SJSA1 (cell line): ENCODE data around the gene SULT2B1. TPM values are rescaled to one million over a fixed set of nuclear protein-coding genes. Genes with fewer than 3 reads are reported as not detected.
"Not testable (repeated sequence)": the region's sequence is repeated elsewhere in the genome, so short reads cannot be mapped to it uniquely, and the experiment has no call there.

Source experiments
- DNase-seq, 2 experiments: peaks; one replicate each; pipeline ENCODE4 v3.0.0-alpha.2; 2015 to 2020; ENCODE audit warnings: low spot score in 2 of 2, low read depth in 1 of 2
- H3K27ac ChIP-seq: fragments of 250-450 bp; sonication (Bioruptor Pico); 2 replicates; pipeline ENCODE4 v1.5.1; 2020; ENCODE audit warnings: mild to moderate bottlenecking, moderate library complexity
- H3K27me3 ChIP-seq: fragments of 250-450 bp; sonication (Bioruptor Pico); replicated peaks from 2 replicates; pipeline ENCODE4 v1.5.1; 2020; ENCODE audit warnings: mild to moderate bottlenecking, moderate library complexity
- H3K36me3 ChIP-seq: fragments of 250-450 bp; sonication (Bioruptor Pico); 2 replicates; pipeline ENCODE4 v1.5.1; 2020; ENCODE audit warnings: mild to moderate bottlenecking
- H3K4me1 ChIP-seq: fragments of 250-450 bp; sonication (Bioruptor Pico); replicated peaks from 2 replicates; pipeline ENCODE4 v1.6.1; 2021; ENCODE audit warnings: mild to moderate bottlenecking
- H3K4me3 ChIP-seq: fragments of 250-450 bp; sonication (Bioruptor Pico); 2 replicates; pipeline ENCODE4 v1.5.1; 2020; ENCODE audit warnings: mild to moderate bottlenecking
- H3K9me3 ChIP-seq: fragments of 250-450 bp; sonication (Bioruptor Pico); replicated peaks from 2 replicates; pipeline ENCODE4 v1.5.1; 2020; ENCODE audit warnings: mild to moderate bottlenecking
- total RNA-seq: library from RNA; depleted of rRNA; stranded (reverse); fragments of >200 nt; shearing (Covaris generic); gene quantifications from 2 replicates; pipeline ENCODE4 v1.2.3, GENCODE V29; 2014

Gene SULT2B1
- total RNA-seq, 1 experiment from 2014 or later: 0.37 TPM

DNA sequence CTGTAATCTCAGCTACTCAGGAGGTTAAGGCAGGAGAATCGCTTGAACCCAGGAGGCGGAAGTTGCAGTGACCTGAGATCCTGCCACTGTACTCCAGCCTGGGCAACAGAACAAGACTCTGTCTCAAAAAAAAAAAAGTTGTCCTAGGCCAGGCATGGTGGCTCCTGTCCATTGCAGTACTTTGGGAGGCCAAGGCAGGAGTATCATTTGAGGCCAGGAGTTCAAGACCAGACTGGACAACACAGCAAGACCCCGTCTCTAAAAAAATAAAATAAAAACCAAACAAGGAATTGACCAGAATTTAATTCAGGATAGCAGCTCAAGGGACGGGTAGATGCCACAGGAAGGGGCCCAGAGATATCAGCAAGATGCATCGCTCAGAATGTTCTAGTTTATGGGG, 4.9 kb downstream of the SULT2B1 start:
- Histone ChIP-seq H3K4me1 (peaks cover 12% of the 10 kb centered on the region), H3K27me3 (no peaks in the 10 kb centered on the region), H3K9me3 (no peaks in the 10 kb centered on the region), H3K27ac (no peak overlapping the region), H3K4me3 (no peak overlapping the region), H3K36me3 (no peaks in the 10 kb centered on the region)
- no peak for DNase-seq

DNA sequence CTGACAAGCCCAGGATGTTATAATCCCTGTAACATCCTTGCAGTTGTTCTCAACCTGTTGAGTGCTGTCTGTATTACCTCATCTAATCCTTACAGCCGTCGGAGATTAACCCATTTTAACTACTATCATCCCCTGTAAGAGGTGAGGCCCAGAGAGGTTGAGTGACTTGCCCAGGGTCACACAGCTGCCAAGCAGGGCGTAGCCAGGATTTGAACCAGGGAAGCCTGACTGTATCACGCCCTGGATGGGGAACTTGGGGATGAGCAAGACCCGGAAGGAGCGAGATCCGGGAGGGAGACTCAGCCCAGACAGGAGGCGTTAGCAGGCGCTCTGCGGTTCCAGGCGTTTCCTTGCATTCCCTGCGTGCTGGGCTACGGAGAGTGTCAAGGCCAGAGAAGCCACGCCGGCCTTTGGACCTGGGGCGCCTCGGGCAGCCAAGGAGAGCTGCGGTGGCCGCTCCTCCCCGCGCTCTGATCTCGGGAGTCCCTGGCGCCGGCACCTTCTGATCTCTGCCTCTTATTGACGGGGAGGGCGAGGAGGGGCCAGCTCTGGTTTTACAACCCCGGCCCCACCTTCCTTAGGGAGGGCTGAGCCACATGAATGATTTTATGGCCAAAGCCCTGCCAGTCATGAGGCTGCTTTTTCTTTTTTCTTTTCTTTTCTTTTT, 6.2 kb downstream of the SULT2B1 start:
- peaks cover 12% of the 10 kb centered on the region for H3K4me1 ChIP-seq
- no peaks in the 10 kb centered on the region for H3K36me3 ChIP-seq
- no peak for DNase-seq
- H3K4me3 ChIP-seq: no peak overlapping the region
- no peaks in the 10 kb centered on the region for H3K27me3 ChIP-seq
- H3K9me3 ChIP-seq: no peaks in the 10 kb centered on the region
- no peak overlapping the region for H3K27ac ChIP-seq

DNA sequence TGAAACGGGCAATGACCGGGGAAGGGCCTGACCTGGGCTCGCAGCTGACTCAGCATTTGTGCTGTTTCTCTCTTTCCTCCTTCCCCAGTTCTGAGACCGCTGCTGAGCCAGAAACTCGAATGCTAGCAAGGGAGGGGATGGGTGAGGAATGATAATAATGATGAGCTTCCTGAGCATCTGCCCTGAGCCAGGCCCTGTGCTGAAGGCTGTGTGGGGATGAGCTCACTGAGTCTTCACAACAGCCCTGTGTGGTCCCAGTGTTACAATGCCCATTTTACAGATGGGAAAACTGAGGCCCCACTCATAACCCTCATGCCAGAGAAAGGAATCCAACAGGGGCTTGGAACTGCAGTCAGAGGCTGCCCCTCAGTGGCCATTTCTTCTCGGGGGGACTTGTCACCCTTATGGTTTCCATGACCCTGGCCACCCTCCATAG, 8.1 kb downstream of the SULT2B1 start:
- no peak for DNase-seq
- Histone ChIP-seq H3K36me3 (no peaks in the 10 kb centered on the region), H3K4me3 (no peak overlapping the region), H3K27me3 (no peaks in the 10 kb centered on the region), H3K27ac (no peak overlapping the region), H3K4me1 (peaks cover 16% of the 10 kb centered on the region), H3K9me3 (no peaks in the 10 kb centered on the region)

DNA sequence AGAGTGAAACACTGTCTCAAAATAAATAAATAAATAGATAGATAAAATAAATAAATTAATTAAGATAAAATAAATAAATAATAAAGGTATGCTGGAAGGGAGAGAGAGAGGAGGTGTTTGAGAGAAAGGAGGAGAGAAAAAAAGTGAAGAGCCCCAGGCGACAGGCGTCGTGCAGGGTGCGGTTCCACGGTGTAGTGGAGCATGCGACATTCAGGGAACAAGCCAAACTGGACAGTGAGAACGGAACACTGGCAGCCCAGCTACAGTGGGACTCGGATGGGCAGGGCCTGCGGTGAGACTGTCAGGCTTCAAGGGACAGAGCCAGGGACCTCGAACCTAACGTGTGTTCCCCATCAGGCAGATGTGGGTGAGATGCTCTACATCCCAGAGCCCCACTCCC, 9.4 kb downstream of the SULT2B1 start:
- Histone ChIP-seq H3K4me1 (peaks cover 21% of the 10 kb centered on the region), H3K27ac (no peak overlapping the region), H3K36me3 (no peaks in the 10 kb centered on the region), H3K27me3 (no peaks in the 10 kb centered on the region), H3K9me3 (no peaks in the 10 kb centered on the region), H3K4me3 (no peak overlapping the region)
- DNase-seq: no peak

DNA sequence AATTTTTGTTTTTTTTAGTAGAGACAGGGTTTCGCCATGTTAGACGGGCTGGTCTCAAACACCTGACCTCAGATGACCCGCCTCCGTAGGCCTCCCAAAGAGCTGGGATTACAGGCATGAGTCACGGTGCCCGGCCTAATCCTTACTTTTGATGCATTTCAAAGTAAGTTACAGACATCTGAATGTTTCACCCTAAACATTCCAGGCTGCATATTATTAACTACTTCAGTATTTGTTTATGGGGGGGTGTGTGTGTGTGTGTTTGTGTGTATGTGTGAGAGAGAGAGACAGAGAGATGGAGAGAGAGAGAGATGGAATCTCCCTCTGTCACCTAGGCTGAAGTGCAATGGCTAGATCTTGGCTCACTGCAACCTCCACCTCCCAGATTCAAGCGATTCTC, 13.1 kb downstream of the SULT2B1 start:
- Histone ChIP-seq H3K27me3 (no peaks in the 10 kb centered on the region), H3K9me3 (no peaks in the 10 kb centered on the region), H3K4me3 (no peak overlapping the region), H3K4me1 (peaks cover 38% of the 10 kb centered on the region), H3K36me3 (no peaks in the 10 kb centered on the region), H3K27ac (no peak overlapping the region)
- DNase-seq: peak; percentile 81 to 88

DNA sequence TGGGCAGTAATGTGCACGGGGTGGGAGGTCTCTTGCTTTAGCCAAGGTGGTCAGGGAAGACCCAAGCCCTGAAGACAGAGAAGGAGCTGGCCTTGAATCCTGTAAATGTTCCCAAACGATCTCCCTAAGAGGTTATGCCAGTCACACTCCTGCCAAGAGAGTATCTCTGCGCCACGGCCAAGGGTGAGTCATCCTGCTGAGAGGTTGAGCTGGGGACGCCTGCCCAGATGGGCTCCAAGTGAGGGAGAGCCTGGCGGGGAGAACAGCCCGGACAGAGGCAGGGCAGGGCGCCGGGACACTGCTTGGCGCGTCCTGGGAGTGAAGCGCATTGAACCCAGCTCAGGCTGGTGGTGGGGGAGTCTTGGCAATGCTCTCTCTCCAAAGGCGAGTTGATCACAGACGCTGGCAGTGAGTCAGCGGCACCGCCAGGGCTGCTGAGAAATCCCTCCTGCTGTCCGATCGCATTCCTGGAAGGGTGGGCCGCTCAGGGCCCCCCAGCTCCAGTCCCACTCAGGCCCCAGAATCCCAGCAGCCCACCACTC, 16.4 kb downstream of the SULT2B1 start:
- Histone ChIP-seq H3K9me3 (no peaks in the 10 kb centered on the region), H3K27ac (peak overlapping the region; percentile 83), H3K27me3 (no peaks in the 10 kb centered on the region), H3K4me3 (no peak overlapping the region), H3K36me3 (no peaks in the 10 kb centered on the region), H3K4me1 (peaks cover 34% of the 10 kb centered on the region)
- DNase-seq: peak; percentile 90 to 94

DNA sequence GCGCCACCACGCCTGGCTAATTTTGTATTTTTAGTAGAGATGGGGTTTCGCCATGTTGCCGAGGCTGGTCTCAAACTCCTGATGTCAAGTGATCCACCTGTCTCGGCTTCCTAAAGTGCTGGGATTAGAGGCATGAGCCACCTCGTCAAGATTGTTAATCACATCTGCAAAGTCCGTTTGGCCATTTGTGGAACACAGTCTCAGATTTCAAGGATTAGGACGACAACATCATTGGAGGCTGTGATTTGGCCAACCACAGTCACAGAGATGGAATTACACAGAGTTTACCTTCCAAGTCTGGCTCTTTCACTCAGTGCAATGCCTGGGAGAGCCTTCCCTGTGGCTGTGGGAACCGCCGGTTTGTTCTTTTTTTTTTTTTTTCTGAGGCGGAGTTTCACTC, 17.8 kb downstream of the SULT2B1 start:
- Histone ChIP-seq H3K27me3 (no peaks in the 10 kb centered on the region), H3K27ac (no peak overlapping the region), H3K9me3 (no peaks in the 10 kb centered on the region), H3K36me3 (no peaks in the 10 kb centered on the region), H3K4me3 (no peak overlapping the region), H3K4me1 (peaks cover 29% of the 10 kb centered on the region)
- DNase-seq: no peak

DNA sequence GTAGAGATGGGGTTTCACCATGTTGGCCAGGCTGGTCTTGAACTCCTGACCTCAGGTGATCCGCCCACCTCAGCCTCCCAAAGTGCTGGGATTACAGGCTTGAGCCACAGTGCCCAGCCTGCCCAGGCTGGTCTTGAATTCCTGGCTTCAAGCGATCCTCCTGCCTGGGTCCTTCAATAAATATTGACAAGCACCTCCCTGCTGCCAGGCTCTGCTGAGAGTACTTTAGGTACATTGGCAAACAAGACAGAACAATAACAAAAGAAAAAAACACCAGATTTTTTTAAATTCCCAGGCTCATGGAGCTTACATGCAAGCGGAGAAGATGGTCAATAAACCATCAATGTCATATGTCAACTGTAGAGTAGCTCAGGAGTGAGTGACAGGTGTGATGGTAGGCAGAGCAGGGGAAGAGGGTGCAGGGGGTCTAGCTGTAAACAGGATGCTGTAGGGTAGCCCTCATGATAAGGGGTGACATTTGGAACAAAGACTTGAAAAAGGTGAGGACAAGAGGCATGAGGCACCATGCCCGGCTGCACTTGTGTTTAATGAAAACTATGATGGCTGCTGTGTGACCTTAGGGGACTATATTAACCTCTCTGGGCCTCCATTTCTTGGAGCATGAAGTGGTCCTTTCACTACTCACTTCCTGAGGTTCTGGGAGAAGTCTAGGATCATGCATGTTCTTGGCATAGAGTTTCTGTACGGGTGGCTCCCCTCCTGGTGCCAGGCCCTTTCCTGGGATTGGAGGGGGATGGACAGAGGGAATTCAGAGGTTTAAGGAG, 19.6 kb downstream of the SULT2B1 start:
- Histone ChIP-seq H3K27ac (no peak overlapping the region), H3K36me3 (no peaks in the 10 kb centered on the region), H3K4me3 (no peak overlapping the region), H3K9me3 (no peaks in the 10 kb centered on the region), H3K4me1 (peaks cover 16% of the 10 kb centered on the region), H3K27me3 (no peaks in the 10 kb centered on the region)
- DNase-seq: no peak

DNA sequence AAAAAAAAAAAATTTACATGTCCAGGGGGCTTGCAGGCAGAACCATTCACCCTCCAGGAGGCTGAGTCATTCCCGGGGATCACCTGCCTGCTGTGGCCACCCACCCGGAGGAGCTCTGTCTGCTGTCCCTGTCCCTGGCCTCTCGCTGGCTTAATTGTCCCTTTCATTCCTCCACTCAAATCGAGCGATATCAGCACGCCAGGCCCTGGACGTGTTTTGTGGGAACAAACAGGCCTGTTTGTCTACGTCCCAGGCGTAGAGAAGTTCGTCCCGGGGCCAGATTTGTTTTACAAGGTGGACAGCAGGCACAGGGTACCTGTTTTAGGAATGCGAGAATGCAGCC, 21.2 kb downstream of the SULT2B1 start:
- Histone ChIP-seq H3K4me1 (peaks cover 8% of the 10 kb centered on the region), H3K36me3 (no peaks in the 10 kb centered on the region), H3K27ac (no peak overlapping the region), H3K4me3 (no peak overlapping the region), H3K9me3 (no peaks in the 10 kb centered on the region), H3K27me3 (no peaks in the 10 kb centered on the region)
- DNase-seq: no peak

DNA sequence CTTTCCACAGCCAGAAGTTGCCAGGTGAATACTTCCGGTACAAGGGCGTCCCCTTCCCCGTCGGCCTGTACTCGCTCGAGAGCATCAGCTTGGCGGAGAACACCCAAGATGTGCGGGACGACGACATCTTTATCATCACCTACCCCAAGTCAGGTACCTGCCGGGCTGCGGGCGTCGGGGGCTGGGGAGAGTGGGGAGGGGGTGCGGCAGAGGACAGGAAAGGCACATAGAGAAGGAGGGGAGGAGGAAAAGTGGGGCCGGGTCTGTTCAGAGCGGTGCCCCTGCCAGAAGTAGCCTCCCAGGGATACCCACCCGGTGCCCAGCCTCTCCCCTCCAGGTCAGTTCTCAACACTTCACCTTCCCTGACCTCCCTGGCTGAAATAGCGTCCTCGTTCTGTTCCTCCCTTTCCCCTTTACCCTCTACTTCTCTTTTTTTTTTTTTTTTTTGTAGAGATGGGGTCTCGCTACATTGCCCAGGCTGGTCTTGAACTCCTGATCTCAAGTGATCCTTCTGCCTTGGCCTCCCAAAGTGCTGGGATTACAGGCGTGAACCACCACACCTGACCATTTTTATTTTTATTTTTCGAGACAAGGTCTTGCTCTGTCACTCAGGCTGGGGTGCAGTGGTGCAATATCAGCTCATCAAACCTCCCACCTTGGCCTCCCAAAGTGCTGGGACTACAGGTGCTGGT, 24.1 kb downstream of the SULT2B1 start:
- H3K27me3 ChIP-seq: no peaks in the 10 kb centered on the region
- H3K4me1 ChIP-seq: no peaks in the 10 kb centered on the region; the same call in 1 of the 2 replicates
- H3K9me3 ChIP-seq: no peaks in the 10 kb centered on the region
- DNase-seq: no peak
- H3K27ac ChIP-seq: no peak overlapping the region
- H3K36me3 ChIP-seq: no peaks in the 10 kb centered on the region
- H3K4me3 ChIP-seq: no peak overlapping the region

DNA sequence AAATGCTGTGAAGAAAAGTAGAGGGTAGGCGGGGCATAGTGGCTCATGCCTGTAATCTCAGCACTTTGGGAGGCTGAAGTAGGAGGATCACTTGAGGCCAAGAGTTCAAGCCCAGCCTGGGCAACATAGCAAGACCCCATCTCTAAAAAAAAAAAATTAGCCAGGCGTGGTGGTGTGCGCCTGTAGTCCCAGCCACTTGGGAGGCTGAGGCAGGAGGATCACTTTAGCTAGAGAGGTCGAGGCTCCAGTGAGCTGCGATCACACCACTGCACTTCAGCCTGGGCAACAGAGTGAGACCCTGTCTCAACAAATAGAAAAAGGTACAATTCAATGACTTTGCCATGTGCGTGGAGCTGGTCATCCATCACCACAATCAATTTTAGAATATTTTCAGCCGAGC, 25.9 kb downstream of the SULT2B1 start:
- not testable (repeated sequence) for DNase-seq, H3K27me3 ChIP-seq, H3K27ac ChIP-seq, H3K9me3 ChIP-seq, H3K4me3 ChIP-seq, H3K36me3 ChIP-seq, H3K4me1 ChIP-seq

DNA sequence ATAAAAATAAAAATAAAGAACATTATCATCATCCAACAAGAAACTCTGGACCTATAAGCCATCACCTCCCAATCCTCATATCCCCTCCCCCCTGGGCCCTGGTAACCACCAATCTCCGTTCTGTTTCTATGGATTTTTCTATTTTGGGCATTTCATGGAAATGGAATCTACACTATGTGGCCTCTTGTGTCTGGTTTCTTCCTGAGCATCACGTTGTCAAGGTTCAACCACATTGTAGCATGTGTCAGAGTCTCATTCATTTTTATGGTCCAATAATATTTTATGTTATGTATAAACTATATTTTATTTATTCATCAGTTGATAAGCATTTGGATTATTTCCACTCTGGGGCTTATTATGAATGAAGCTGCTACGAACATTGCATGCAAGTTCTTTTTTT, 26.9 kb downstream of the SULT2B1 start:
- DNase-seq: no peak
- no peaks in the 10 kb centered on the region for H3K27me3 ChIP-seq
- H3K4me1 ChIP-seq: no peaks in the 10 kb centered on the region
- no peak overlapping the region for H3K27ac ChIP-seq
- H3K4me3 ChIP-seq: no peak overlapping the region
- H3K36me3 ChIP-seq: no peaks in the 10 kb centered on the region
- no peaks in the 10 kb centered on the region for H3K9me3 ChIP-seq

DNA sequence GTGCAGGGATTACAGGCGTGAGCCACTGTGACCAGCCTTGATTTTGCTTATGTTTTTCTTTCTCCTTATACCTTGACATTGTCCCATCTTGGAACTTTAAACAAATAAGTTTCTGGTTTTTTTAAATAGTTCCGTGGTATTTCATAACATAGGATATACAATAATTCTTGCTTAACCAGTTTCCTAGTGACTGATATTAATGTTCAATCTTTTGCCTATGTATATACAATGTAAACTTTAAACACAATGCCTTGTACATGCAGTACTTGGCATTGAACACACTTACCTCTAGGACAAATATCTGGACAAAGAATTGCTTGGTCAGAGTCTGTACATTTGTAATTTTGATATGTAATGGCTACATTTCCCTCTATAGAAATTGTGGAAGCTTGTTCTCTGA, 30.2 kb downstream of the SULT2B1 start:
- no peaks in the 10 kb centered on the region for H3K27me3 ChIP-seq
- H3K27ac ChIP-seq: no peak overlapping the region
- H3K4me3 ChIP-seq: no peak overlapping the region
- no peaks in the 10 kb centered on the region for H3K4me1 ChIP-seq
- no peaks in the 10 kb centered on the region for H3K9me3 ChIP-seq
- no peak for DNase-seq
- H3K36me3 ChIP-seq: no peaks in the 10 kb centered on the region

DNA sequence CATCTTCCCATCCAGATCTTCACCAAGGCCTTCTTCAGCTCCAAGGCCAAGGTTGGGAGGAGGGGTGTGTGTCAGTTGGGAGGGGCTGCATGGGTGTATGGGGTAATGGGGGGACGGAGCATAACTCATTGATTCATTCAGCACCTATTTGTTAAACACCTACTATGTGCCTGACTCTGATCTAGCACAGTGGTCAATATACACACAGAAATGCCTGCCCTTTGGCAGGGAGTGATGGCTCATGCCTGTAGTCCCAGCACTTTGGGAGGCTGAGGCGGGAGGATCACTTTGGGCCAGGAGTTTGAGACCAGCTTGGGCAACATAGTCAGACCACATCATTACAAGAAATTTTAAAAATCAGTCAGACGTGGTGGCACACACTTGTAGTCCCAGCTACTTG, 35.4 kb downstream of the SULT2B1 start:
- no peak overlapping the region for H3K4me3 ChIP-seq
- H3K4me1 ChIP-seq: peaks cover 8% of the 10 kb centered on the region
- H3K27ac ChIP-seq: no peak overlapping the region
- no peaks in the 10 kb centered on the region for H3K36me3 ChIP-seq
- no peak for DNase-seq
- H3K9me3 ChIP-seq: no peaks in the 10 kb centered on the region
- H3K27me3 ChIP-seq: no peaks in the 10 kb centered on the region
